B cell (primary cell): ENCODE data around the gene DLST. TPM values are rescaled to one million over a fixed set of nuclear protein-coding genes. Genes with fewer than 3 reads are reported as not detected.
A peak's percentile ranks its signal among the peaks of the same experiment; 100 is the strongest.

Experiments
- ATAC-seq: fragments of 200-7000 bp; cut with Tn5 transposase; one replicate; pipeline ENCODE4 v1.10.0; 2021; ENCODE audit warnings: low read depth, mild to moderate bottlenecking, moderate number of reproducible peaks, moderate library complexity
- CTCF ChIA-PET: fragments of 350-600 bp; sonication (Branson Sonifier 250); formaldehyde crosslinking; loops from one replicate; lab custom pipeline; 2021; ENCODE audit warnings: antibody characterized with exemption, inconsistent platforms; lab: Charles Lee
- POLR2A ChIA-PET: fragments of 350-600 bp; sonication (Branson Sonifier 250); formaldehyde crosslinking; loops from one replicate; lab custom pipeline; 2021; ENCODE audit warnings: antibody characterized with exemption; lab: Charles Lee
- DNase-seq: peaks from one replicate; pipeline ENCODE4 v3.0.0; 2013
- H2AFZ ChIP-seq: 2 replicates; pipeline ENCODE4 v1.6.1; 2012; ENCODE audit warnings: mild to moderate bottlenecking, low read depth, low read length; ENCODE audit not compliant: insufficient read depth, poor library complexity, severe bottlenecking
- H3K27ac ChIP-seq, 2 donors: 1 replicate in 1 of 2; 2 replicates in 1 of 2; pipeline ENCODE4 v1.5.1; 2012 to 2013; ENCODE audit warnings: low read length in 2 of 2, mild to moderate bottlenecking in 2 of 2, moderate library complexity in 1 of 2
- H3K27me3 ChIP-seq, 4 experiments: fragments of 200-600 bp in 1 of 4; sonication (generic) in 1 of 4; replicated peaks in 1 of 4; 1 replicate in 2 of 4; 2 replicates in 2 of 4; pipeline versions ENCODE4 v1.6.1 to v1.7.0; 2013 to 2016; ENCODE audit warnings: low read length in 3 of 4, mild to moderate bottlenecking in 2 of 4, mixed read lengths in 1 of 4, moderate library complexity in 1 of 4; ENCODE audit not compliant: insufficient read depth in 4 of 4, control insufficient read depth in 3 of 4; ENCODE audit errors: control extremely low read depth in 1 of 4
- H3K36me3 ChIP-seq, 2 experiments: replicated peaks in 1 of 2; 1 replicate in 1 of 2; 2 replicates in 1 of 2; pipeline versions ENCODE4 v1.6.1 to v1.7.1; 2013; ENCODE audit warnings: low read length in 1 of 2; ENCODE audit not compliant: insufficient read depth in 2 of 2, control insufficient read depth in 1 of 2; ENCODE audit errors: control extremely low read depth in 1 of 2, extremely low read depth in 1 of 2
- H3K4me1 ChIP-seq, 2 donors: fragments of 200-600 bp in 1 of 2; sonication (generic) in 1 of 2; 1 replicate in 1 of 2; 2 replicates in 1 of 2; pipeline versions ENCODE4 v1.5.1 to v1.6.1; 2013 to 2017; ENCODE audit warnings: low read length in 2 of 2; ENCODE audit not compliant: control insufficient read depth in 2 of 2, insufficient read depth in 2 of 2
- H3K4me2 ChIP-seq: replicated peaks from 2 replicates; pipeline ENCODE3; 2012; ENCODE audit warnings: mild to moderate bottlenecking, low read depth, low read length; ENCODE audit not compliant: poor library complexity, severe bottlenecking
- H3K4me3 ChIP-seq, 5 experiments: fragments of 200-600 bp in 1 of 5; sonication (generic) in 1 of 5; 1 replicate in 3 of 5; 2 replicates in 2 of 5; pipeline versions ENCODE4 v1.5.1 to v1.7.0; 2011 to 2016; ENCODE audit warnings: low read length in 4 of 5, mild to moderate bottlenecking in 4 of 5, low read depth in 2 of 5, control low read depth in 1 of 5, moderate library complexity in 1 of 5; ENCODE audit not compliant: insufficient read depth in 1 of 5; ENCODE audit errors: control extremely low read depth in 1 of 5, extremely low read depth in 1 of 5
- H3K79me2 ChIP-seq: fragments of 200-600 bp; sonication (generic); one replicate; pipeline ENCODE4 v1.6.0; 2016; ENCODE audit warnings: low read length; ENCODE audit not compliant: control insufficient read depth, insufficient read depth
- H3K9ac ChIP-seq: fragments of 200-600 bp; sonication (generic); 2 replicates; pipeline ENCODE4 v1.6.1; 2017; ENCODE audit warnings: mild to moderate bottlenecking, low read length, moderate library complexity
- H3K9me3 ChIP-seq, 3 donors: one replicate each; pipeline versions ENCODE4 v1.6.1 to v1.7.1; 2013; ENCODE audit warnings: low read length in 2 of 3; ENCODE audit not compliant: control insufficient read depth in 2 of 3, insufficient read depth in 1 of 3; ENCODE audit errors: control extremely low read depth in 1 of 3
- H4K20me1 ChIP-seq: 2 replicates; pipeline ENCODE4 v1.6.0; 2012; ENCODE audit warnings: mild to moderate bottlenecking, low read length; ENCODE audit not compliant: insufficient read depth, control insufficient read depth, poor library complexity, severe bottlenecking
- H3K27ac Mint-ChIP-seq: one replicate; pipeline ENCODE4 v1.8.0; 2021; ENCODE audit warnings: mixed read lengths
- H3K27me3 Mint-ChIP-seq: one replicate; pipeline ENCODE4 v1.8.0; 2021; ENCODE audit warnings: mixed read lengths
- H3K4me1 Mint-ChIP-seq: one replicate; pipeline ENCODE4 v1.8.0; 2021; ENCODE audit warnings: mixed read lengths
- H3K4me3 Mint-ChIP-seq: one replicate; pipeline ENCODE4 v1.8.0; 2021; ENCODE audit warnings: mixed read lengths
- H3K9me3 Mint-ChIP-seq: one replicate; pipeline ENCODE4 v1.8.0; 2022; ENCODE audit warnings: mixed read lengths; ENCODE audit not compliant: insufficient read depth
- EZH2 ChIP-seq: IDR thresholded peaks from 2 replicates; pipeline ENCODE4 v1.6.1; 2012; ENCODE audit warnings: borderline replicate concordance, low read depth, mild to moderate bottlenecking, moderate library complexity, low read length; ENCODE audit not compliant: insufficient read depth, poor library complexity, severe bottlenecking
- WGBS: methylation state at CpG from one replicate; pipeline ENCODE4 v1.1.5; 2013; ENCODE audit warnings: missing lambda C conversion rate; ENCODE audit not compliant: insufficient coverage; 5-methylcytosine and 5-hydroxymethylcytosine counted together
- intact Hi-C: fragments of 100-400 bp; cut with micrococcal nuclease; formaldehyde crosslinking; loops from one replicate; pipeline ENCODE4 v1.10.0; 2022
- polyA plus RNA-seq: library from polyadenylated mRNA; depleted of rRNA; stranded (reverse); fragments of >200 nt; gene quantifications from 2 replicates; pipeline ENCODE4 v1.2.3, GENCODE V29; 2012
- total RNA-seq, 2 donors: library from RNA; stranded (reverse); fragments of 120-200 nt in 1 of 2; gene quantifications; 1 replicate in 1 of 2; 2 replicates in 1 of 2; pipeline versions ENCODE4 v1.2.3 to v1.2.4, GENCODE V29; 2013 to 2022
- TF ChIP-seq, protein P1 (sequence below): fragments of 200-600 bp; IDR thresholded peaks from one replicate; pipeline ENCODE4 v1.8.0; 2022; ENCODE audit warnings: antibody characterized with exemption, mild to moderate bottlenecking

DLST gene
- total and polyA plus RNA-seq, 2 donors (not counting 1 experiment from before 2014, with no cell fraction given) = 73.1 to 89.5 TPM

DNA sequence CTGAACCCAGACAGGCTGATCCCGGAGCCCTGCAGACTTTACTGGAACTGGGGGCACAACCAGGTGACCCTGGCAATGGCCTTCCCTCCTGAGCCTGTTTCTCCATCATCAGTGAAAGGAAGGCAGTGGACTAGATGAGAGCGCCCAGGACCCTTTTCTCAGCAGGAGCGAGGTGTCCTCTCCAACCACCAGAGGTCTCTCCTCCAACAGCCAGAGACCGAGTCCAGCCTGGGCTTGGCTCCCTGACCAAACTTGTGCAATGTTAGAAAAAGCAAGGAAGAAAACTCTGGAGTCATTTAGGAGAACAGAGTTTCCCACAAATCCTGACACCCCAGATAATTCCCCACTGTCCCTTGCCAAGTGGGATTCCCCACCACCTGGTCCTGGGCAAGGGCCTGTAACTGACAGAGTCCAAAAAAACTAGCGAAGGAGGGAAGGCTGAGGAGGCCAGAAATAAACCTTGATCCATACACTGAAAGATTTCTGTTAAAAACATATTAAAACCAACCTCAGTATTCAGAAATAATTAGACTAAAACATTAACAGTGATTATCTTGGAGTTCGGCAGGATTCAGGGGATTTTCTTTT lies 32.4 kb downstream of the DLST start:
- no peaks in the 10 kb centered on the region for H3K9me3 ChIP-seq
- Mint-ChIP-seq H3K4me1 (no peaks in the 10 kb centered on the region), H3K27me3 (no peaks in the 10 kb centered on the region), H3K9me3 (no peaks in the 10 kb centered on the region), H3K27ac (no peak overlapping the region), H3K4me3 (no peak overlapping the region)
- H2AFZ ChIP-seq = no peak overlapping the region
- no peak overlapping the region for H3K4me3 ChIP-seq
- ChIA-PET CTCF (no interaction called here), POLR2A (no interaction called here)
- H3K27ac ChIP-seq = no peak overlapping the region
- no peaks in the 10 kb centered on the region for H3K4me1 ChIP-seq
- H3K36me3 ChIP-seq = no peaks in the 10 kb centered on the region
- no peaks in the 10 kb centered on the region for H3K27me3 ChIP-seq
- ATAC-seq (no peak), DNase-seq (no peak)
- H3K9ac ChIP-seq = no peak overlapping the region
- H4K20me1 ChIP-seq = no peaks in the 10 kb centered on the region
- WGBS = 89% methylated on average over 2 of the region's 6 CpGs
- H3K4me2 ChIP-seq = no peak overlapping the region
- H3K79me2 ChIP-seq = no peaks in the 10 kb centered on the region
- TF ChIP-seq, protein P1, sequence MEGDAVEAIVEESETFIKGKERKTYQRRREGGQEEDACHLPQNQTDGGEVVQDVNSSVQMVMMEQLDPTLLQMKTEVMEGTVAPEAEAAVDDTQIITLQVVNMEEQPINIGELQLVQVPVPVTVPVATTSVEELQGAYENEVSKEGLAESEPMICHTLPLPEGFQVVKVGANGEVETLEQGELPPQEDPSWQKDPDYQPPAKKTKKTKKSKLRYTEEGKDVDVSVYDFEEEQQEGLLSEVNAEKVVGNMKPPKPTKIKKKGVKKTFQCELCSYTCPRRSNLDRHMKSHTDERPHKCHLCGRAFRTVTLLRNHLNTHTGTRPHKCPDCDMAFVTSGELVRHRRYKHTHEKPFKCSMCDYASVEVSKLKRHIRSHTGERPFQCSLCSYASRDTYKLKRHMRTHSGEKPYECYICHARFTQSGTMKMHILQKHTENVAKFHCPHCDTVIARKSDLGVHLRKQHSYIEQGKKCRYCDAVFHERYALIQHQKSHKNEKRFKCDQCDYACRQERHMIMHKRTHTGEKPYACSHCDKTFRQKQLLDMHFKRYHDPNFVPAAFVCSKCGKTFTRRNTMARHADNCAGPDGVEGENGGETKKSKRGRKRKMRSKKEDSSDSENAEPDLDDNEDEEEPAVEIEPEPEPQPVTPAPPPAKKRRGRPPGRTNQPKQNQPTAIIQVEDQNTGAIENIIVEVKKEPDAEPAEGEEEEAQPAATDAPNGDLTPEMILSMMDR = peak; percentile 34
- TF ChIP-seq EZH2 = no peak
- intact Hi-C loops = no loop called here

DNA sequence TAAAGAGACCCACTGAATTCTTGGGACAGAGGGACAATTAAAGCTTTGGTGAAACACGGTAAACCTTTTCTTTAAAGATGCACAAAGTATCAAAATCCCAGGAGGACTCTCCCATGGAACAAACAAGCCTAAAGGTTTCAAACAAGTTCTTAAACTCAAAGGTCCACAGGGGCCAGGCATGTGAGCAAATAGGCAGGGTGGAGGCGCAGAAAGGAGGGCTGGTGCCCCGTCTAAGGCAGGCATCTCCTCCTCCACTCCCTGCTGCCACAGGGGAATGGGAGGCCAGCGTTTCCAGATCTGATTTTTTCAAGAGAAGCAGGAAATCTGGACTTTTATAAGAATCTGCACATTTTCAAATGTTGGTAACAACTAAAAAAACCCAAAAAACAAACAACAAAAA lies 33.7 kb downstream of the DLST start:
- no peaks in the 10 kb centered on the region for H3K27me3 Mint-ChIP-seq
- TF ChIP-seq, protein P1 = no peak
- TF ChIP-seq EZH2 = no peak
- Histone ChIP-seq H3K9ac (no peak overlapping the region), H3K4me2 (no peak overlapping the region), H4K20me1 (no peaks in the 10 kb centered on the region), H3K4me1 (no peaks in the 10 kb centered on the region), H3K4me3 (no peak overlapping the region), H3K9me3 (no peaks in the 10 kb centered on the region), H3K27ac (no peak overlapping the region), H3K27me3 (no peaks in the 10 kb centered on the region), H3K79me2 (no peaks in the 10 kb centered on the region), H2AFZ (no peak overlapping the region), H3K36me3 (no peaks in the 10 kb centered on the region)
- 100% methylated on average over 1 of the region's 4 CpGs for WGBS
- ATAC-seq (no peak), DNase-seq (no peak)
- CTCF ChIA-PET = interaction anchor here (0.9 to 1.9 kb wide), 3 partner anchors 54 to 174 kb away, joined by 4 to 5 read pairs (median 4); no protein-coding TSS in a partner anchor
- POLR2A ChIA-PET = no interaction called here
- no peaks in the 10 kb centered on the region for H3K4me1 Mint-ChIP-seq
- H3K4me3 Mint-ChIP-seq = no peak overlapping the region
- intact Hi-C loops = no loop called here
- H3K9me3 Mint-ChIP-seq = no peaks in the 10 kb centered on the region
- H3K27ac Mint-ChIP-seq = no peak overlapping the region
